GM18507 (cell line): Measurements from ENCODE around the gene GRIN2D.
"Not testable (repeated sequence)": the region's sequence is repeated elsewhere in the genome, so short reads cannot be mapped to it uniquely, and the experiment has no call there.

Experiments
- DNase-seq: peaks from one replicate; pipeline ENCODE4 v3.0.0; 2011; ENCODE audit warnings: low read depth; ENCODE audit not compliant: insufficient read length; ENCODE audit errors: extremely low spot score
- FAIRE-seq: peaks from 2 replicates; lab custom pipeline; 2011; peaks lifted over from hg19 to GRCh38; lab: Jason Lieb, UNC

Gene GRIN2D

DNA sequence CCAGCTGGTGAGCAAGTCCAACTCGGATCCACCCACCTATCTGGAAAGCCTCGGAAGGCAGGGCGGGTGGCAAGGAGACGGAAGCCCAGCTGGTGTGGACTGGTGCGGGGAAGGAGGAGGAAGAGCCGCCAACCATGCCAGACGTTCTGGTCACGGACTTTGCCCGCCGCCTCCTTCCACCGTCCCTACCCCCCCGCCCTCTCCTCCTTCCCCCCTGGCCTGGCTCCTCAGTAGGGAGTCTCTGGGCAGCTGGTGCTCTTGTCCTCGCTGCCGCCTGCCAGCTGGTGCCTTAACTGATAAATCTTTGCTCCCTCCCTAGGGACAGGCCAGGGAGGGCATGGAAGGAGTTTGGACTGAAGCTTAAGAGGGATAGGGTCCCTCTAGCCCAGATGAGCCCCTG is 24.5 kb upstream of the GRIN2D start:
- no peak for DNase-seq
- no peak for FAIRE-seq

DNA sequence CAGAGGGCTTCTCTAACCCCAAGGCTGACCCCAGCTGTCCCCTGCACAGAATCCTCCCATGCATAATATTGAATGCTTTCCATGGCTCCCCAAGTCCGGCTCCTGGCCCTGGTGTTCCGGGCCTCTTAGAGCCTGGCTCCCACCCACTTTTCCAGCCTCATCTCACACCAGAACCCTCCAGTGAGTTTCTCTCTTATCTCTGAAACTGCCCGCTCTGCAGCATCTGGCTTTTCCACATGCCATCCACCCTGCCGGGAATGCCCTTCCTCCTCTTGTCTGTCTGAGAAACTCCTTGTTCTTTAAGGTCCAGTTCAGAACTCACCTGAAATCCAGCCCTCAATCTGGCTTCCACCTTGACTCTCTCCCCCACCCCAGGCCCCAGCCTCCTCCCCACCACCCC is 22.5 kb upstream of the GRIN2D start:
- DNase-seq: no peak
- FAIRE-seq: no peak

DNA sequence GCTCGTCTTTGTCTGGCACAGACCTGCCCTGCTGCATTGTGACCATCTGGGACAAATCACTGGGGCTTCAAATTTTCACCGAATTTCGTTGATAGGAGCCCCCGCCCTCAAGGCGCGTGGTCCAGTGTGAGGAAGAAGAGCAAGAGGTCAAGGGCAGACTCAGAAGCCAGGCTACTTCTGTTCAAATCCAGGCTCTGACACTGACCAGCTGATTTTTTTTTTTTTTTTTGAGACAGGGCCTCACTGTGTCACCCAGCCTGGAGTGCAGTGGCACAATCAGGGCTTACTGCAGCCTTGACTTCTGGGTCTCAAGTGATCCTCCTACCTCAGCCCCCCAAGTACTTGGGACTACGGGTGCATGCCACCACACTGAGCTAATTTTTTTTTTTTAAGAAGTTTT is 22.1 kb upstream of the GRIN2D start:
- no peak for DNase-seq
- no peak for FAIRE-seq

DNA sequence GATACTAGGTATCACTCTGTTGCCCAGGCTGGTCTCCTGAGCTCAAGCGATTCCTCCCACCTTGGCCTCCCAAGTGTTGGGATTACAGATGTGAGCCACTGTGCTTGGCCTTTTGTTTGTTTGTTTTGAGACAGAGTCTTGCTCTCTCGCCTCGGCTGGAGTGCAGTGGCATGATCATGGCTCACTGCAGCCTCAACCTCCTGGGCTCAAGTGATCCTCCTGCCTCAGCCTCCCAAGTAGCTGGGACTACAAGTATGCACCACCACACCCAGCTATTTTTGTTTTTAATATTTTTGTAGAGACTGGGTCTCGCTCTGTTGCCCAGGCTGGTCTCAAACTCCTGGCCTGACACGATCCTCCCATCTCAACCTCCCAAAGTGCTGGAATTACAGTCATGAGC is 21.7 kb upstream of the GRIN2D start:
- FAIRE-seq, DNase-seq: not testable (repeated sequence)

DNA sequence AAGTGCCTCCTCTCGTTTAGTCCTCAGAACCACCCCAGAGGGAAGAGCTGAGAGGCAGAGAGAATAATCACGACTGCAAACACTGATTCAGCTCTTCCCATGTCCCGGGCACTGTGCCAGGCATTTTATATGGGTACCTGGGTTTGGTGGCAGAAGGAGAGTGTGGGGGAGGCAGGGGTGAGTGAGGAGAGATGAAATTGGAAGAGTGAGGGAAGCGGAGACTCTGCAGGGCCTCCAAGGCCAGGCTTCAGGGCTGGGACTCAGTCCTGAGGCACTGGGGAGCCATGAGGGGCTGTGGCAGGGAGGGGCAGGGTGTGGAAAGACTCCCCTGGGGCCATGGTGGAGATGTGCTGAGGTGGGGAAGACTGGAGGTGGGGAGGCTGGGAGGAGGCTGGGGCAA is 20.6 kb upstream of the GRIN2D start:
- DNase-seq (no peak), FAIRE-seq (no peak)

- DNase-seq (no peak), FAIRE-seq (no peak)
Observed at GRCh38 chr19:48373567-48373966, 19.9 kb upstream of the GRIN2D start.

GRCh38 chr19:48378194-48378570 is 15.3 kb upstream of the GRIN2D start:
- no peak for FAIRE-seq
- DNase-seq: no peak

- FAIRE-seq (no peak), DNase-seq (no peak)
Observed at GRCh38 chr19:48379058-48379457, 14.4 kb upstream of the GRIN2D start.

- DNase-seq: no peak
- FAIRE-seq: no peak
Observed at GRCh38 chr19:48381178-48381950, 12.1 kb upstream of the GRIN2D start.

DNA sequence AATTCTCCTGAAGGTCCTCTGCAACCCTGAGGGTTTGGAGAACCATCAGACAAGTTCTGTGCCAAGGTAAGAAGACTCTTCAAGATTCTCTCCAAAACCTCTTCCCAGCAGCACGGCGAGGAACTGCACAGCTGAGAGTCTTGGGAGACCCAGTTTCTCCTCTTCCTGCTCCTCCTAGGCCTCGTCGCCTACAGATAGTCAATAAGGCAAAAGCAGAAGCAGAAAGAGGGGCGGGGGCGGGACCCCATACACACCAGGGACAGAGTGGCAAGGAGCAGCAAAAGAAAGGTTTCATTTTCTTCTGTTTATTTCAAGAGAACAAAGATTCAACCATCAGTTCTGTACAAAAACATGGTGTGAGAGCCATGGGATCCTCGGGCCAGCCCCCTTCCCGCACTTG is 11.2 kb upstream of the GRIN2D start:
- DNase-seq: no peak
- no peak for FAIRE-seq

DNA sequence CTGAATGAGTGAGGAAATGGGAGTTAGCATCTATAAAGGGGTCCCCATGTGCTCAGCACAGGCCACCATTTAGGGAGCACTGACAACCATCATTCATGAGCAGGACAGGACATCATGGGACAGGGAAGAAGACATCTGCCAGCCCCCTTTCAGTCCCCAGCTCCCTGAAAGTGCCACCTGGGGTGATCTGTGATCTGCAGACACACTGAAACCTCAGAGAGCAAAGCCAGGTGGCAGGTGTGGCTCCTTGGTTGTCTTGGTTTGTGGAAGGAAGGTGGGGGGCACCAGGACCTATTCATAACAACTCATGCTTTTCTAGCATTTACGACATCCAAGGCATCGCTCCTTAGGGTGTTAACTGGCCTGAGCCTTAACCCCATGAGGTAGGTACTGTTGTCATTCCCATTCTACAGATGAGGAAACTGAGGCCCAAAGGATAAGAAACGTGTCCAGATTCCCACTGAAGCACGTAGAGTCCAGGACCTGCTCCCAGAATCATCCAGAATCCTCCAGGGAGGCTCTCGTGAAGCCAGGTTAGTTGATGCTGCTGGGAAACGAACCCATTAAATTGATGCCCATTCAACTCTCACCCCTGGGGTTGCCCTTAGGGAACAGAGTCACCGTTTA is 7.9 kb upstream of the GRIN2D start:
- DNase-seq: no peak
- FAIRE-seq: no peak

- DNase-seq (no peak), FAIRE-seq (no peak)
Observed at GRCh38 chr19:48386981-48387380, 6.5 kb upstream of the GRIN2D start.

DNA sequence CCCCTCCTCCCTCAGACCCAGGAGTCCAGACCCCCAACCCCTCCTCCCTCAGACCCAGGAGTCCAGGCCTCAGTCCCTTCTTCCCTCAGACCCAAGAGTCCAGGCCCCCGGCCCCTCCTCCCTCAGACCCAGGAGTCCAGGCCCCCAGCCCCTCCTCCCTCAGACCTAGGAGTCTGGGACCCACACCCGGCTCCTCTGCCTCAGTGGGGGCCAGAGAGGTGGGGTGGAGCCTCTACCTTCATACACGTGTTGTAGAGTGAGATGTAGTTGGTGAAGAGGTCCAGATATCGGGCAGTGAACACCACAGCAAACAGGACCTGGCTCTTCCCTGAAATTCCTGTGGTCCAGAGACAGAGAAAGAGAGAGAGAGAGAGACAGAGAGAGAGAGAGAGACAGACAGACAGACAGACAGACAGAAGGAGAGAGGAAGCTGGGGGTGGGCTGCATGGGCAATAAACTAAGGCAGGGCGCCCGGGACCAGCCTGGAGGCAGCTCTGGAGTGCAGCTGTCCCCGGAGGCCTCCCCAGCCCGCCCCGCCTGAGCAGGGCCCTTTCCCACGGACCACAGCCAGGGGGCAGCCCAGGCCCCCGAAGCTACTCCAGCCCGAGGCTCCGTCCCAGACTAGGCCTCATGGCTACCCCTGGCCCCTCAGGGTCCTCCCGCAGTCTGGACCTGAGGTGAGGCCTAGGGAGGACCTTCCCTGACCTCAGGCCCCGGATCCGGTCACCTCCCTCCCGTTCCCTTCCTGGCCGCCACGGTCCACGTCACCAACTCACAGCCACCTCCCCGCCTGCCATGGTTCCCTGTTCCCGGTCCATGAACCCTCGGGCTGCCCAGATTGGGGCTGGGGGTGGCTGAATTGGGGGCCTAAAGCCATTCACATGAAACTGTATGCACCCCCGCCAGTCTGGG is 3.0 kb upstream of the GRIN2D start:
- peak; percentile 66 for FAIRE-seq
- no peak for DNase-seq

DNA sequence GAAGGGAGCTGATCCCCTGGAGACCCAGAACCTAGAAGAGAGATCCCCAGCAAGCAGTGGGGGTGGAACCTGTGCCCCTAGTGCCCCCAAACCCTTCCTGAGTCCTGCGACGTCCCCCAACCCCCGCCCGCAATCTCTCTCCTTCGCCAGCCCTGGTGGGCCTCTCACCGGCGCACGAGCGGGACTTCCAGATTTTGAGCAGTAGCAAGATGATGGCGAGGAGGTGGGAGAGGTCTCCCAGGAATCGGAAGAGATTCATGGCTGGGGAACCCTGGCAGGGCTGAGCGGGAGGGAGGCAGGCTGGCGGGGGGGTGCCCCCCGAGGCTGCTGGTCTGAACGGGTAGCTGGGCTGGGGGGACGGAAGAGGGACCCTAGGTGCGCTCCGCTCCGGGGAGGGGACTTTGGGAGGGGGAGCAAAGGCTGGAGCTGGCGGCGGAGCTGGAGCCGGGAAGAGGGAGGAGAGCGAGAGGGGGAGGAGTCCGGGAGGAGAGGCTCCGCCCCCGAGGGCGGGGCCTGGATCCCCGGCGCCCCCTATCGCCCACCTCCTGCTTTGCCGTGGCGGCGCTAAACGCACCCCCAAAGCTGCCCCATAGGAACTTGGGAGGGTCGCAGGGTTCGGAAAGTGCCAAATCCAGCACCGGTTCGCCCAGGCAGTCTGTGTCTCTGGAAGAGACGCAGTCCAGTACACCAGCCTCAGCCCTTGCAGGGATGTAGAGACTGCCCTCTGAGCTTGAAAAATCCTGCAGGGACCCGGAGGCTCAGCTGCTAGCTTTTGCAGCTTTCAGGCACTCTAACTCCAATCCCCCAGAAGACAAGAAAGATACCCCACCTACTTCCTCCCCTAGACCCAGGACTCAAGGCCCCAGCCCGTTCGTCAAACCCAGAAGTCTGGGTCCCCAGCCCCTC is 2.1 kb upstream of the GRIN2D start, which contains the start of gene KDELR1:
Gene KDELR1, minus strand, starts transcription at position 452 of the 906 bp plus-strand sequence. Its CDS starts 193 bp downstream, at position 259.
- DNase-seq: peak; percentile 83
- FAIRE-seq: peak; percentile 83

- not testable (repeated sequence) for FAIRE-seq, DNase-seq
Observed at GRCh38 chr19:48392006-48392344, 1.5 kb upstream of the GRIN2D start.

DNA sequence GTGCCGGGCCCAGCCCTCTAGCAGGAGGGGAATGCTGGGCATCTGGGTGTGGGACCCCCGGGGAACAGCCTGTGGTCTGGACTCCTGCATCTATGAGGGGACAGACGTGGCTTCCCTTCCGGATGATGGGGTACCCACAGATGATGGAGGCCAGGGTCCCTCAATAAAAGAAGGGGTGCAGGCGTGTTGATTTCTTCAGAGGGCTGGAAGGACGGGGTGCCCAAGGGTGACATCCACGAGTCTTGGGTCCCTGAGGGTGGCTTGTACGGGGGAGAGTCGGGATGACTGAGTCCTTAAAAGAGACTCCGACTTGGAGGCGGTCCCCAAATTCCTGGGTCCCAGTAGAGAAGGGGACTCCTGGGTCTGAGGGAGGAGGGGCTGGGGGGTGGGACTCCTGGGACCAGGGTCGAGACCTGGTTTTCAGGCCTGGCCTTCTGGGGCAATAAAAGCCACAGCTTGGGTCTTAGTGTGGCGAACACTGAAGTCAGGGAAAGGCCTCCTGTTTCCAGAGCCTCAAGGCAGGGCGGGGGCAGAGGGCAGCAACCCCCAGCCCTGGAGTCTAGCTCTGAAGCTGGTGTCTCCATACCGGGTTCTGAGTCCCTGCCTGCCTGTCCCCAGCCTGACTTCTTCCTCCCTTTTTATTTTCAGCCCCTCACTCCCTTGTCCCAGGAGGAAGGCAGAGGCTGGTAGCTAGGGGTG is 459 bp upstream of the GRIN2D start:
- no peak for FAIRE-seq
- DNase-seq: no peak

DNA sequence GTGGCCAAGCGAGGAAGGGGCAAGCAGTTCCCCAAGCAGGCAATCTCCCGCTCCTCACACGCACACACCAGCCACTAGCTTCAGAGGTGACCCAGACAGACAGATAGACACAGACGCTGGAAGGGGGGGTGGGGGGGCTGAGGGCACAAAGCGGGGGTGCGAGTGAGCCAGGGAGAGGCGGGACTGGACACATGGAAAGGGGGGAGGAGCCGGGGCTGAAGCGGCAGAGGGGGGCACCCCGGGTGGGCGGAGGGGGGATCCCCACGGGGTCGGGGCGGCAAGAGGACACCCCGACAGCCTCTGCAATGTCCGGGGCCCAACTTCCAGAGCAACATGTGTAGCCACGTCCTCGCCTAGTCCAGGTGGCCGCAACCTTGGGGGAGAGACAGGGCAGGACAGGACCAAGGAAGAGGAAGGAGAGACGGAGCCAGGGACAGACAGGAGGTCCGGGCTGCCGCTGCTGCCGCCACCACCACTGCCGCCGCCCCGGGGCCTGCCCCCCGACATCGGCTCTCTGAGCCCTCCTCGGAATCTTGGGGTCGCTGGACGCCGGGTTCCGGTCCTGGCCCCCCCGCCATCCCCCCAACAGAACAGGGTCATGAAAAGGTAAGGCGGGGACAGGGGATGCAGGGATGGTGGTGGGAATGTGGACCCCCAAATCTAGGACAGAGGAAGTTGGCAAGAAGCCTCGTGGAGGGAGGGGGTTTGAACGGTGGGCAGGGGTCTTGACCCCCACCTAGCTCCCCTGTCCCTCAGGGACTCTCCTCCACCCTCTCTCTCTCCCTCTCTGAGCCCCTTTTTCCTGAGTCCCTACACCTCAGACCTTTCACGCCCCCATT is 1.1 kb downstream of the GRIN2D start:
- no peak for DNase-seq
- FAIRE-seq: no peak

DNA sequence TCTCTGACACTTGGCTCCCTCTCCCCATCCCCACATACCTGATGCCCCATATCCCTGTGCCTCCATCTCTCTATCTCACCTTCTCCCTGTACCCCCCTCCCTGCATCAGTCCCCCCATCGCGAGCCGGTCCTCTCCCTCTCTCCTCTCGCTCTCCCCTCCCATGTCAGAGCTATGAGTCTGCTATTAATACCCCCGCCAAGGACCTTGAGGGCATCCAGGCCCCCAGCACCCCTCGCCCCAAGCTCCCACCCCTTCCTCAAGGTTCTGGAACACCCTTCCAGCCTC is 1.6 kb downstream of the GRIN2D start:
- DNase-seq (no peak), FAIRE-seq (no peak)
